K562 (cell line): ENCODE results near the gene LPCAT2. TPM values are rescaled to one million over a fixed set of nuclear protein-coding genes. Genes with fewer than 3 reads are reported as not detected.

Experiments used
- ATAC-seq: fragments of 200-7000 bp; cut with Tn5 transposase; 3 replicates; pipeline ENCODE4 v1.9.1; 2020; ENCODE audit warnings: moderate library complexity
- BruUV-seq: library from RNA; stranded (reverse); fragments of 400-500 nt; replicated peaks from 2 replicates; lab custom pipeline; 2021; lab: Mats Ljungman, UMichigan
- CTCF ChIA-PET: fragments of 300-600 bp; formaldehyde crosslinking; extraction: SDS; loops from one replicate; lab custom pipeline; 2021; ENCODE audit warnings: low intra/inter-chr PET ratio; lab: Yijun Ruan, JAX
- POLR2A ChIA-PET: fragments of 300-600, 350-650 bp; sonication (Branson Sonifier 250); formaldehyde crosslinking; extraction: SDS; loops from one replicate; lab custom pipeline; 2021; ENCODE audit warnings: antibody characterized with exemption, inconsistent platforms; lab: Yijun Ruan, JAX
- DNase-seq, 4 experiments: peaks; one replicate each; pipeline versions ENCODE4 v3.0.0 to v3.0.0-alpha.2; 2011 to 2018; ENCODE audit warnings: low spot score in 3 of 4, mixed read lengths in 3 of 4; ENCODE audit errors: extremely low read depth in 1 of 4
- FAIRE-seq: peaks from 2 replicates; lab custom pipeline; 2011; peaks lifted over from hg19 to GRCh38; lab: Jason Lieb, UNC
- H2AFZ ChIP-seq: 2 replicates; pipeline ENCODE4 v1.6.0; 2011; ENCODE audit warnings: low read depth, low read length, control low read depth, inconsistent platforms
- H3K27ac ChIP-seq: fragments of 200-600 bp; 3 replicates; pipeline ENCODE4 v1.8.0; 2011; ENCODE audit warnings: low read depth, mild to moderate bottlenecking, control low read depth, inconsistent platforms, low read length, moderate library complexity, mixed read lengths; ENCODE audit errors: extremely low read depth
- H3K27me3 ChIP-seq, 2 experiments: fragments of 300-600 bp in 1 of 2; 2 replicates in 1 of 2; 3 replicates in 1 of 2; pipeline versions ENCODE4 v1.6.0 to v1.8.0; 2011; ENCODE audit warnings: inconsistent platforms in 2 of 2, low read length in 2 of 2, mild to moderate bottlenecking in 1 of 2, mixed read lengths in 1 of 2, moderate library complexity in 1 of 2; ENCODE audit not compliant: control insufficient read depth in 2 of 2, insufficient read depth in 2 of 2
- H3K36me3 ChIP-seq: fragments of 300-600 bp; 3 replicates; pipeline ENCODE4 v1.8.0; 2011; ENCODE audit warnings: mild to moderate bottlenecking, low read length, inconsistent platforms; ENCODE audit not compliant: control insufficient read depth, insufficient read depth
- H3K4me1 ChIP-seq, 2 experiments: fragments of 200-600 bp in 1 of 2; replicated peaks in 1 of 2; 2 replicates in 1 of 2; 3 replicates in 1 of 2; pipeline versions ENCODE4 v1.5.1 to v1.8.0; 2011; ENCODE audit warnings: inconsistent platforms in 2 of 2, low read length in 2 of 2, mild to moderate bottlenecking in 1 of 2, mixed read lengths in 1 of 2, moderate library complexity in 1 of 2; ENCODE audit not compliant: control insufficient read depth in 2 of 2, insufficient read depth in 2 of 2
- H3K4me2 ChIP-seq: 2 replicates; pipeline ENCODE4 v1.6.1; 2011; ENCODE audit warnings: low read length, control low read depth, inconsistent platforms, mixed read lengths; ENCODE audit not compliant: insufficient read depth
- H3K4me3 ChIP-seq: fragments of 200-600 bp; sonication (generic), shearing (Covaris generic); 2 replicates; pipeline ENCODE4 v1.5.1; 2016; ENCODE audit warnings: control low read depth, inconsistent platforms
- H3K79me2 ChIP-seq: fragments of 200-600 bp; 3 replicates; pipeline ENCODE4 v1.8.0; 2011; ENCODE audit warnings: low read length, inconsistent platforms; ENCODE audit not compliant: control insufficient read depth, insufficient read depth
- H3K9ac ChIP-seq, 2 experiments: 2 replicates each; pipeline versions ENCODE4 v1.6.0 to v1.6.1; 2011; ENCODE audit warnings: low read depth in 2 of 2, low read length in 2 of 2, control low read depth in 1 of 2, inconsistent platforms in 1 of 2, mild to moderate bottlenecking in 1 of 2, mixed read lengths in 1 of 2; ENCODE audit not compliant: insufficient read depth in 1 of 2
- H3K9me1 ChIP-seq: one replicate; pipeline ENCODE4 v1.6.0; 2011; ENCODE audit warnings: inconsistent platforms, mild to moderate bottlenecking, low read length, moderate library complexity; ENCODE audit not compliant: control insufficient read depth, insufficient read depth
- H3K9me3 ChIP-seq: replicated peaks from 2 replicates; pipeline ENCODE4 v1.5.1; 2011; ENCODE audit warnings: low read depth, low read length, inconsistent platforms; ENCODE audit not compliant: control insufficient read depth, insufficient read depth
- H4K20me1 ChIP-seq: replicated peaks from 2 replicates; pipeline ENCODE4 v1.6.1; 2011; ENCODE audit warnings: low read length, inconsistent platforms, mixed read lengths; ENCODE audit not compliant: control insufficient read depth, insufficient read depth
- BRCA1 ChIP-seq, 2 experiments: fragments of 450-650 bp in 1 of 2; sonication (generic) in 1 of 2; formaldehyde crosslinking in 1 of 2; IDR thresholded peaks; 2 replicates each; pipeline versions ENCODE4 v1.5.0 to v1.6.1; 2017 to 2020; ENCODE audit warnings: mild to moderate bottlenecking in 1 of 2, missing genetic modification reagents in 1 of 2
- ELF4 ChIP-seq: fragments of 450-650 bp; formaldehyde crosslinking; IDR thresholded peaks from 2 replicates; pipeline ENCODE4 v1.4.0; 2022; ENCODE audit warnings: missing genetic modification characterization
- ERF ChIP-seq: fragments of 450-650 bp; formaldehyde crosslinking; IDR thresholded peaks from 2 replicates; pipeline ENCODE4 v1.4.0; 2020; ENCODE audit warnings: mild to moderate bottlenecking, mixed read lengths
- MEIS2 ChIP-seq: fragments of 450-650 bp; IDR thresholded peaks from 2 replicates; pipeline ENCODE4 v1.6.1; 2014; ENCODE audit warnings: mild to moderate bottlenecking; ENCODE audit not compliant: partially characterized antibody
- SPI1 ChIP-seq: IDR thresholded peaks from 2 replicates; pipeline ENCODE4 v1.6.1; 2011; ENCODE audit warnings: low read depth, low read length, control low read depth, borderline replicate concordance
- ZZZ3 ChIP-seq: fragments of 450-650 bp; IDR thresholded peaks from 2 replicates; pipeline ENCODE4 v1.6.1; 2016; ENCODE audit warnings: antibody characterized with exemption, mild to moderate bottlenecking, moderate library complexity
- WGBS: fragments of 100-300 bp; shearing (Covaris generic); methylation state at CpG from one replicate; pipeline ENCODE4 v1.1.6; 2016; ENCODE audit warnings: low coverage, mixed read lengths; ENCODE audit not compliant: insufficient coverage; ENCODE audit errors: missing lambda C conversion rate; 5-methylcytosine and 5-hydroxymethylcytosine counted together
- in situ Hi-C: fragments of 300-500 bp; cut with MboI; formaldehyde crosslinking; loops from 4 replicates; pipeline ENCODE4 v1.15.0; 2018; ENCODE audit warnings: inconsistent platforms, mixed read lengths
- intact Hi-C: fragments of 100-400 bp; cut with micrococcal nuclease; formaldehyde crosslinking; loops from 2 replicates; pipeline ENCODE4 v1.14.2; 2022
- polyA plus RNA-seq, 8 experiments: library from polyadenylated mRNA; depleted of rRNA in 4 of 8; stranded (reverse) in 5 of 8; unstranded in 3 of 8; fragments of >200 nt; fragmentation: Nextera tagmentation in 2 of 8; fragmentation: Illumina TruSeq in 1 of 8; extraction: Ambion mirVana in 2 of 8; extraction: Trizol in 1 of 8; gene quantifications; 2 replicates each; pipeline versions ENCODE4 v1.2.1 to v1.2.3, GENCODE V29; 2011 to 2014; ENCODE audit warnings: inconsistent platforms in 1 of 8, missing spikeins in 1 of 8
- total RNA-seq, 7 experiments: library from RNA; depleted of rRNA in 6 of 7; stranded (reverse); fragments of >200 nt in 6 of 7; fragmentation: Illumina TruSeq in 2 of 7; extraction: Trizol in 2 of 7; gene quantifications; 2 replicates each; pipeline versions ENCODE4 v1.2.1 to v1.2.3, GENCODE V29; 2011 to 2021; ENCODE audit warnings: low replicate concordance in 1 of 7
- TF ChIP-seq, protein P1 (sequence below), 2 experiments: fragments of 450-650 bp; formaldehyde crosslinking in 1 of 2; IDR thresholded peaks; 2 replicates each; pipeline versions ENCODE4 v1.4.0 to v1.6.1; 2014 to 2020; ENCODE audit warnings: mild to moderate bottlenecking in 2 of 2, borderline replicate concordance in 1 of 2, low read depth in 1 of 2

The LPCAT2 gene
- total and polyA plus RNA-seq, 9 of the 15 experiments (the other 6 are each of a cell fraction or from before 2014, with no cell fraction given) = 2.9 to 15.0 (median 7.3) TPM

DNA sequence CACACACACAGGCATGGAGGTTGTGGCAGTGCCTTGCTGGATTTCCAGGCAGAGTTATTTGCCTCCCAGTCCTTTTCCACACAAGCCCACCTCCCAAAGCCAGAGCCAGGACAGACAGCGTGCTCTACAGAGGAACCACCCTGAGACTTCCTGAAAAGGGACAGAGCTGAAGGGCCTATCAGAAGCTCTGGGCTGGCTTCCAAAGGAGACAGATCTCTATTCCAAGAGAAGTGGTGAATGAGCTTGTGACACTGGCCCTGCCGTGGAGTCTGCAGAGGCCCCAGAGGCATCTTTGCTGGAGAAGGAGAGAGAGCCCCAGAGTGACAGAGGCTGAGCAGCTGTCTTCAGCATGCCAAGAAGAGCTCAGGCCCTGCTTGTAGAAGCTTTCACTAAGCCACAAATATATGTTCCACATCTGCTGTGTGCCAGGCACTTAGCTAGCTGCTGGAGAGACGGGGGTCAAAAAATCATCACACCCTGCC, 8.3 kb upstream of the LPCAT2 start:
- H3K27ac ChIP-seq = no peak overlapping the region
- intact Hi-C loops = no loop called here

More for the DNA sequence above, 8.3 kb upstream of the LPCAT2 start:
- Histone ChIP-seq H3K9me1 (no peaks in the 10 kb centered on the region), H3K36me3 (no peaks in the 10 kb centered on the region), H3K27me3 (peaks cover 0 to 13% of the 10 kb centered on the region in 2 experiments; a peak in 4 of 5 replicates), H3K9me3 (no peaks in the 10 kb centered on the region), H3K9ac (no peak overlapping the region), H3K4me2 (no peak overlapping the region), H3K4me1 (peaks cover 4 to 17% of the 10 kb centered on the region in 2 experiments; a peak in 3 of 5 replicates), H2AFZ (peak overlapping the region; percentile 63; the same call in 1 of the 2 replicates), H3K79me2 (no peaks in the 10 kb centered on the region), H3K4me3 (no peak overlapping the region), H4K20me1 (no peaks in the 10 kb centered on the region)
- BruUV-seq = no TSS peak
- ChIA-PET POLR2A (no interaction called here), CTCF (no interaction called here)
- DNase-seq = peak in 2 of 4 experiments; percentile 4 to 19
- no peak for FAIRE-seq
- in situ Hi-C loops = no loop called here
- no peak; the same call in 2 of the 3 replicates for ATAC-seq
- TF ChIP-seq ELF4 (CRISPR knock-in tag) (0 out of 2 replicates have a peak, but pooled peaks have one; percentile 17), BRCA1 (IDR thresholded peaks at IDR 0.05) (no peak), BRCA1 (CRISPR knock-in tag; IDR thresholded peaks at IDR 0.05) (no peak), MEIS2 (no peak), ZZZ3 (no peak), ERF (CRISPR knock-in tag) (no peak), SPI1 (peak; percentile 35; the same call in 1 of the 2 replicates)
- TF ChIP-seq, protein P1, sequence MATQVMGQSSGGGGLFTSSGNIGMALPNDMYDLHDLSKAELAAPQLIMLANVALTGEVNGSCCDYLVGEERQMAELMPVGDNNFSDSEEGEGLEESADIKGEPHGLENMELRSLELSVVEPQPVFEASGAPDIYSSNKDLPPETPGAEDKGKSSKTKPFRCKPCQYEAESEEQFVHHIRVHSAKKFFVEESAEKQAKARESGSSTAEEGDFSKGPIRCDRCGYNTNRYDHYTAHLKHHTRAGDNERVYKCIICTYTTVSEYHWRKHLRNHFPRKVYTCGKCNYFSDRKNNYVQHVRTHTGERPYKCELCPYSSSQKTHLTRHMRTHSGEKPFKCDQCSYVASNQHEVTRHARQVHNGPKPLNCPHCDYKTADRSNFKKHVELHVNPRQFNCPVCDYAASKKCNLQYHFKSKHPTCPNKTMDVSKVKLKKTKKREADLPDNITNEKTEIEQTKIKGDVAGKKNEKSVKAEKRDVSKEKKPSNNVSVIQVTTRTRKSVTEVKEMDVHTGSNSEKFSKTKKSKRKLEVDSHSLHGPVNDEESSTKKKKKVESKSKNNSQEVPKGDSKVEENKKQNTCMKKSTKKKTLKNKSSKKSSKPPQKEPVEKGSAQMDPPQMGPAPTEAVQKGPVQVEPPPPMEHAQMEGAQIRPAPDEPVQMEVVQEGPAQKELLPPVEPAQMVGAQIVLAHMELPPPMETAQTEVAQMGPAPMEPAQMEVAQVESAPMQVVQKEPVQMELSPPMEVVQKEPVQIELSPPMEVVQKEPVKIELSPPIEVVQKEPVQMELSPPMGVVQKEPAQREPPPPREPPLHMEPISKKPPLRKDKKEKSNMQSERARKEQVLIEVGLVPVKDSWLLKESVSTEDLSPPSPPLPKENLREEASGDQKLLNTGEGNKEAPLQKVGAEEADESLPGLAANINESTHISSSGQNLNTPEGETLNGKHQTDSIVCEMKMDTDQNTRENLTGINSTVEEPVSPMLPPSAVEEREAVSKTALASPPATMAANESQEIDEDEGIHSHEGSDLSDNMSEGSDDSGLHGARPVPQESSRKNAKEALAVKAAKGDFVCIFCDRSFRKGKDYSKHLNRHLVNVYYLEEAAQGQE (IDR thresholded peaks at IDR 0.05; ENCODE audit: borderline replicate concordance) = no peak
- TF ChIP-seq, protein P1 (CRISPR knock-in tag; IDR thresholded peaks at IDR 0.05; ENCODE audit: low read depth) = no peak
- 3% methylated on average over 3 of the region's 3 CpGs for WGBS
